Sigmoid colon (tissue), 4 donors: ENCODE results near the gene GDPD3.

Experiments used
- POLR2A ChIP-seq, 2 donors: fragments of 450-650 bp; IDR thresholded peaks; one replicate each; pipeline ENCODE4 v1.6.1; 2016; ENCODE audit warnings: antibody characterized with exemption in 2 of 2, mild to moderate bottlenecking in 2 of 2, moderate library complexity in 2 of 2
- POLR2AphosphoS5 ChIP-seq, 4 donors: sonication (generic); formaldehyde crosslinking; IDR thresholded peaks; one replicate each; pipeline ENCODE4 v1.6.1; 2017; ENCODE audit warnings: antibody characterized with exemption in 4 of 4
- TF ChIP-seq, protein P1 (sequence below), 4 experiments: fragments of 450-650 bp in 3 of 4; fragments of 200-600 bp in 1 of 4; IDR thresholded peaks; one replicate each; pipeline ENCODE4 v1.5.1; 2016 to 2019; ENCODE audit warnings: antibody characterized with exemption in 4 of 4, mild to moderate bottlenecking in 3 of 4, moderate library complexity in 2 of 4

DNA sequence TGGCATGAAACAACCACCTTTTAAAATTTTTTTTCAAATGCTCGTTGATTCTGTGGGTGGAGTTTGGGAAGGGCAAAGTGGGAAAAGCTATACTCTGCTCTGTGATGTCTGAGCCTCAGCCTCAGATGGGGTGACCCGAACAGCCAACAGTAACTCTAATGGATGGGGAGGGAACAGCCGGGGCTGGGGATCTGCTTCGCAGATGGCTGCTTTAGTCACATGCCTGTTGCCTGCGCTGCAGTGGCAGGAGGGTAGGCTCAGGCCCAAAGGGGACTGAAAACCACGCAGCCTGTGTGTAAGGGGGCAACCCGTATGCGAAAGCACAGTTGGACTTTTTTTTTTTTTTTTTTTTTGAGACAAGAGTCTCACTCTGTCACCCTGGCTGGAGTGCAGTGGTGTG is 24.6 kb upstream of the GDPD3 start:
- TF ChIP-seq POLR2A (IDR thresholded peaks at IDR 0.05) (no peak), POLR2AphosphoS5 (IDR thresholded peaks at IDR 0.05) (no peak)
- TF ChIP-seq, protein P1, sequence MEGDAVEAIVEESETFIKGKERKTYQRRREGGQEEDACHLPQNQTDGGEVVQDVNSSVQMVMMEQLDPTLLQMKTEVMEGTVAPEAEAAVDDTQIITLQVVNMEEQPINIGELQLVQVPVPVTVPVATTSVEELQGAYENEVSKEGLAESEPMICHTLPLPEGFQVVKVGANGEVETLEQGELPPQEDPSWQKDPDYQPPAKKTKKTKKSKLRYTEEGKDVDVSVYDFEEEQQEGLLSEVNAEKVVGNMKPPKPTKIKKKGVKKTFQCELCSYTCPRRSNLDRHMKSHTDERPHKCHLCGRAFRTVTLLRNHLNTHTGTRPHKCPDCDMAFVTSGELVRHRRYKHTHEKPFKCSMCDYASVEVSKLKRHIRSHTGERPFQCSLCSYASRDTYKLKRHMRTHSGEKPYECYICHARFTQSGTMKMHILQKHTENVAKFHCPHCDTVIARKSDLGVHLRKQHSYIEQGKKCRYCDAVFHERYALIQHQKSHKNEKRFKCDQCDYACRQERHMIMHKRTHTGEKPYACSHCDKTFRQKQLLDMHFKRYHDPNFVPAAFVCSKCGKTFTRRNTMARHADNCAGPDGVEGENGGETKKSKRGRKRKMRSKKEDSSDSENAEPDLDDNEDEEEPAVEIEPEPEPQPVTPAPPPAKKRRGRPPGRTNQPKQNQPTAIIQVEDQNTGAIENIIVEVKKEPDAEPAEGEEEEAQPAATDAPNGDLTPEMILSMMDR (IDR thresholded peaks at IDR 0.05), result no peak
